H1 (cell line): ENCODE results near the gene GLIS2. TPM values are rescaled to one million over a fixed set of nuclear protein-coding genes. Genes with fewer than 3 reads are reported as not detected.

Experiments used
- CTCF ChIA-PET: fragments of 300-600 bp; sonication (Branson Sonifier 250); formaldehyde crosslinking; loops from one replicate; lab custom pipeline; 2021; ENCODE audit not compliant: partially characterized antibody; lab: Charles Lee
- POLR2A ChIA-PET: fragments of 300-600 bp; sonication (Branson Sonifier 250); formaldehyde crosslinking; loops from one replicate; lab custom pipeline; 2021; ENCODE audit warnings: inconsistent platforms; ENCODE audit not compliant: partially characterized antibody; lab: Charles Lee
- DNase-seq, 2 experiments: peaks; one replicate each; pipeline versions ENCODE4 v3.0.0 to v3.0.0-alpha.2; 2010 to 2022; ENCODE audit warnings: low spot score in 2 of 2, low read depth in 1 of 2, mixed read lengths in 1 of 2
- FAIRE-seq: peaks from 2 replicates; lab custom pipeline; 2011; peaks lifted over from hg19 to GRCh38; lab: Jason Lieb, UNC
- H2AFZ ChIP-seq: 2 replicates; pipeline ENCODE4 v1.8.1; 2012; ENCODE audit warnings: low read length, inconsistent platforms
- H2AK5ac ChIP-seq: 2 replicates; pipeline ENCODE4 v1.6.1; 2013; ENCODE audit warnings: low read depth, low read length
- H2BK120ac ChIP-seq: replicated peaks from 2 replicates; pipeline ENCODE3; 2013; ENCODE audit warnings: low read depth, low read length, inconsistent platforms
- H2BK12ac ChIP-seq: 2 replicates; pipeline ENCODE4 v1.6.1; 2013; ENCODE audit warnings: low read depth, low read length
- H2BK15ac ChIP-seq: 2 replicates; pipeline ENCODE4 v1.6.1; 2013; ENCODE audit warnings: low read length
- H2BK20ac ChIP-seq: 2 replicates; pipeline ENCODE4 v1.6.1; 2013; ENCODE audit warnings: low read length
- H2BK5ac ChIP-seq: 2 replicates; pipeline ENCODE4 v1.6.1; 2013; ENCODE audit warnings: low read depth, low read length
- H3K14ac ChIP-seq: 2 replicates; pipeline ENCODE4 v1.6.1; 2013; ENCODE audit warnings: inconsistent platforms; ENCODE audit not compliant: insufficient read length
- H3K18ac ChIP-seq: 2 replicates; pipeline ENCODE4 v1.6.1; 2013; ENCODE audit warnings: low read length; ENCODE audit errors: extremely low read depth
- H3K23ac ChIP-seq: 2 replicates; pipeline ENCODE4 v1.6.1; 2013; ENCODE audit warnings: inconsistent platforms; ENCODE audit not compliant: insufficient read length
- H3K23me2 ChIP-seq: 2 replicates; pipeline ENCODE4 v1.6.1; 2013; ENCODE audit warnings: low read depth, low read length
- H3K27ac ChIP-seq: 2 replicates; pipeline ENCODE4 v1.6.1; 2011; ENCODE audit warnings: low read depth, low read length, inconsistent platforms
- H3K27me3 ChIP-seq, 4 experiments: replicated peaks in 1 of 4; 1 replicate in 1 of 4; 2 replicates in 3 of 4; pipeline versions ENCODE4 v1.6.1 to v1.8.1; 2011 to 2013; ENCODE audit warnings: low read length in 3 of 4, mild to moderate bottlenecking in 3 of 4, inconsistent platforms in 2 of 4, mixed read lengths in 2 of 4, moderate library complexity in 1 of 4; ENCODE audit not compliant: control insufficient read depth in 3 of 4, insufficient read depth in 3 of 4; ENCODE audit errors: extremely low read depth in 1 of 4
- H3K36me3 ChIP-seq, 4 experiments: 2 replicates each; pipeline versions ENCODE4 v1.6.1 to v1.8.1; 2011 to 2013; ENCODE audit warnings: mild to moderate bottlenecking in 4 of 4, low read length in 3 of 4, moderate library complexity in 2 of 4, control low read depth in 1 of 4, inconsistent platforms in 1 of 4; ENCODE audit not compliant: insufficient read depth in 4 of 4, control insufficient read depth in 2 of 4
- H3K4ac ChIP-seq: replicated peaks from 2 replicates; pipeline ENCODE3; 2013; ENCODE audit warnings: low read length, low read depth, mixed read lengths, inconsistent platforms; ENCODE audit not compliant: insufficient read length
- H3K4me1 ChIP-seq, 4 experiments: replicated peaks in 1 of 4; 1 replicate in 1 of 4; 2 replicates in 3 of 4; pipeline versions ENCODE4 v1.6.1 to v1.8.1; 2011 to 2013; ENCODE audit warnings: low read length in 3 of 4, inconsistent platforms in 2 of 4, mixed read lengths in 1 of 4; ENCODE audit not compliant: insufficient read depth in 4 of 4, control insufficient read depth in 3 of 4
- H3K4me2 ChIP-seq, 2 experiments: 2 replicates each; pipeline versions ENCODE4 v1.6.1 to v1.8.1; 2011 to 2013; ENCODE audit warnings: low read depth in 2 of 2, low read length in 2 of 2, control low read depth in 1 of 2, inconsistent platforms in 1 of 2, mild to moderate bottlenecking in 1 of 2; ENCODE audit not compliant: insufficient read depth in 1 of 2
- H3K4me3 ChIP-seq, 4 experiments: fragments of 200-600, 300-600 bp in 1 of 4; sonication (generic), shearing (Covaris generic), sonication (Bioruptor Twin) in 1 of 4; 2 replicates each; pipeline versions ENCODE4 v1.5.1 to v1.8.1; 2011 to 2016; ENCODE audit warnings: low read length in 4 of 4, low read depth in 3 of 4, control low read depth in 2 of 4, inconsistent platforms in 2 of 4, mild to moderate bottlenecking in 2 of 4, mixed read lengths in 1 of 4, moderate library complexity in 1 of 4; ENCODE audit not compliant: insufficient read depth in 2 of 4; ENCODE audit errors: extremely low read depth in 1 of 4
- H3K56ac ChIP-seq: replicated peaks from 2 replicates; pipeline ENCODE3; 2013; ENCODE audit warnings: low read depth, mild to moderate bottlenecking, mixed read lengths, low read length, inconsistent platforms; ENCODE audit not compliant: insufficient read length
- H3K79me1 ChIP-seq: 2 replicates; pipeline ENCODE4 v1.6.1; 2013; ENCODE audit warnings: low read depth, low read length, control low read depth
- H3K79me2 ChIP-seq, 2 experiments: 2 replicates each; pipeline versions ENCODE4 v1.6.1 to v1.8.1; 2012 to 2013; ENCODE audit warnings: low read length in 2 of 2, mild to moderate bottlenecking in 2 of 2, inconsistent platforms in 1 of 2; ENCODE audit not compliant: insufficient read depth in 2 of 2, control insufficient read depth in 1 of 2
- H3K9ac ChIP-seq, 4 experiments: replicated peaks in 1 of 4; 1 replicate in 1 of 4; 2 replicates in 3 of 4; pipeline versions ENCODE4 v1.6.1 to v1.8.1; 2011 to 2013; ENCODE audit warnings: low read depth in 3 of 4, low read length in 3 of 4, control low read depth in 2 of 4, mild to moderate bottlenecking in 2 of 4, moderate library complexity in 2 of 4, inconsistent platforms in 1 of 4; ENCODE audit errors: extremely low read depth in 1 of 4
- H3K9me3 ChIP-seq, 2 experiments: 2 replicates each; pipeline versions ENCODE4 v1.6.1 to v1.8.1; 2012 to 2013; ENCODE audit warnings: mild to moderate bottlenecking in 2 of 2, moderate library complexity in 2 of 2, control low read depth in 1 of 2, inconsistent platforms in 1 of 2, low read depth in 1 of 2, low read length in 1 of 2, mixed read lengths in 1 of 2; ENCODE audit not compliant: insufficient read depth in 2 of 2
- H4K20me1 ChIP-seq, 2 experiments: replicated peaks in 1 of 2; 2 replicates each; pipeline versions ENCODE3 to v1.8.1; 2011 to 2013; ENCODE audit warnings: inconsistent platforms in 2 of 2, low read length in 2 of 2, mild to moderate bottlenecking in 1 of 2; ENCODE audit not compliant: insufficient read depth in 2 of 2, control insufficient read depth in 1 of 2
- H4K5ac ChIP-seq: 2 replicates; pipeline ENCODE4 v1.6.1; 2013; ENCODE audit warnings: low read length, low read depth, mixed read lengths, inconsistent platforms; ENCODE audit not compliant: insufficient read length
- H4K8ac ChIP-seq: 2 replicates; pipeline ENCODE4 v1.8.0; 2013; ENCODE audit warnings: mild to moderate bottlenecking, moderate library complexity, low read length, inconsistent platforms; ENCODE audit not compliant: insufficient read depth; ENCODE audit errors: extremely low read depth
- H4K91ac ChIP-seq: replicated peaks from 2 replicates; pipeline ENCODE3; 2013; ENCODE audit warnings: low read length, mixed read lengths, inconsistent platforms; ENCODE audit not compliant: insufficient read length
- WGBS, 2 experiments: shearing (Covaris generic) in 1 of 2; methylation state at CpG; one replicate each; pipeline versions ENCODE4 v1.1.6 to v1.1.7; 2013 to 2015; ENCODE audit warnings: low lambda C conversion rate in 2 of 2, mixed read lengths in 2 of 2, inconsistent platforms in 1 of 2, low coverage in 1 of 2, missing lambda C conversion rate in 1 of 2; ENCODE audit not compliant: insufficient replicate concordance in 2 of 2, insufficient coverage in 1 of 2, insufficient read length in 1 of 2; ENCODE audit errors: extremely low coverage in 1 of 2, missing lambda C conversion rate in 1 of 2; 5-methylcytosine and 5-hydroxymethylcytosine counted together
- polyA plus RNA-seq, 7 experiments: library from polyadenylated mRNA; depleted of rRNA in 3 of 7; stranded (reverse) in 5 of 7; unstranded in 2 of 7; fragments of >200 nt in 5 of 7; fragments of 200-250 nt in 2 of 7; gene quantifications; 1 replicate in 5 of 7; 2 replicates in 1 of 7; 4 replicates in 1 of 7; pipeline versions ENCODE4 v1.2.1 to v1.2.3, GENCODE V29; 2011 to 2013; ENCODE audit warnings: missing spikeins in 2 of 7, mixed read lengths in 2 of 7
- total RNA-seq: library from RNA; stranded (reverse); fragmentation: NEBNext Ultra II Directional; extraction: Animal tissue kit (Norgen Biotek cat#: 25700); gene quantifications from 2 replicates; pipeline ENCODE4 v1.2.1, GENCODE V29; 2021

GLIS2 gene
- total and polyA plus RNA-seq, 2 of the 8 experiments (the other 6 are each of a cell fraction or from before 2014, with no cell fraction given), result 4.3 to 17.4 TPM

DNA sequence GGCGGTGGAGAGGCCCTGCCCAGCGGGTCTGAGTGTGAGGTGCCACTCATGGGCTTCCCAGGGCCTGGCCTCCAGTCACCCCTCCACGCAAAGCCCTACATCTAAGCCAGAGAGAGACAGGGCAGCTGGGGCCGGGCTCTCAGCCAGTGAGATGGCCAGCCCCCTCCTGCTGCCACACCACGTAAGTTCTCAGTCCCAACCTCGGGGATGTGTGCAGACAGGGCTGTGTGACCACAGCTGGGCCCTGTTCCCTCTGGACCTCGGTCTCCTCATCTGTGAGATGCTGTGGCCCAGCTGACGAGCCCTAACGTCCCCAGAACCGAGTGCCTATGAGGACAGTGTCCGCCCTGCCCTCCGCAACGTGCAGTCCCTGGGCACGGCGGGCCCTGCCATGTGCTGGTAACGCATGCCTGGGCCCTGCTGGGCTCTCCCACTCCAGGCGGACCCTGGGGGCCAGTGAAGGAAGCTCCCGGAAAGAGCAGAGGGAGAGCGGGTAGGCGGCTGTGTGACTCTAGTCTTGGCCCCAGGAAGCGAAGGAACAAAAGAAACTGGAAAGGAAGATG is 67.0 kb downstream of the GLIS2 start:
- FAIRE-seq, result no peak

More for the DNA sequence above, 67.0 kb downstream of the GLIS2 start:
- Histone ChIP-seq H2AFZ (no peak overlapping the region), H4K8ac (peak overlapping the region; percentile 68; the same call in 1 of the 2 replicates), H2BK12ac (peak overlapping the region; percentile 68; the same call in 1 of the 2 replicates), H3K18ac (peak overlapping the region; percentile 19; the same call in 1 of the 2 replicates), H4K91ac (no peak overlapping the region), H2BK20ac (no peak overlapping the region), H3K27me3 (no peaks in the 10 kb centered on the region), H3K14ac (no peak overlapping the region), H2BK120ac (no peak overlapping the region), H3K4ac (no peak overlapping the region), H3K23me2 (no peaks in the 10 kb centered on the region), H2BK15ac (no peak overlapping the region), H3K79me2 (no peaks in the 10 kb centered on the region; a peak in 1 of 4 replicates), H2AK5ac (no peak overlapping the region), H3K4me3 (no peak overlapping the region), H3K79me1 (0 out of 2 replicates have a peak, but pooled peaks cover 3% of the 10 kb centered on the region), H3K9me3 (no peaks in the 10 kb centered on the region), H3K23ac (no peak overlapping the region), H3K4me1 (peaks cover 0 to 16% (median 13%) of the 10 kb centered on the region in 4 experiments; a peak in 5 of 7 replicates), H3K27ac (no peak overlapping the region; the same call in 1 of the 2 replicates), H3K4me2 (no peak overlapping the region), H2BK5ac (peak overlapping the region; percentile 60; the same call in 1 of the 2 replicates), H4K20me1 (peaks cover 5 to 15% of the 10 kb centered on the region in 2 experiments), H3K9ac (no peak overlapping the region), H4K5ac (no peak overlapping the region), H3K36me3 (peaks cover 0 to 18% (median 2%) of the 10 kb centered on the region in 4 experiments; a peak in 4 of 8 replicates), H3K56ac (no peak overlapping the region)
- ChIA-PET POLR2A (interaction anchor here (0.9 to 11.9 kb wide), 5 partner anchors 5 to 44 kb away, joined by 3 to 223 read pairs (median 7); partner anchors contain the start of gene VASN), CTCF (interaction anchor here (0.6 to 24.8 kb wide), 5 partner anchors 10 to 22 kb away, joined by 4 to 659 read pairs (median 7); no protein-coding TSS in a partner anchor)
- DNase-seq, result no peak
- 95% methylated on average over 19 of the region's 21 CpGs; no CpG with 5 or more reads in 1 of the 2 experiments for WGBS, 2 experiments
